Activated CD4-positive, alpha-beta T cell treated with anti-CD3 and anti-CD28 coated beads, Interleukin-2, amount 50 U/mL, for 4 hours (primary cell): ENCODE results near the gene CHEK1.
"Not testable (repeated sequence)": the region's sequence is repeated elsewhere in the genome, so short reads cannot be mapped to it uniquely, and the experiment has no call there.

Experiments used
- DNase-seq, 2 experiments: peaks; one replicate each; pipeline ENCODE4 v3.0.0-alpha.2; 2020

CHEK1 gene

DNA sequence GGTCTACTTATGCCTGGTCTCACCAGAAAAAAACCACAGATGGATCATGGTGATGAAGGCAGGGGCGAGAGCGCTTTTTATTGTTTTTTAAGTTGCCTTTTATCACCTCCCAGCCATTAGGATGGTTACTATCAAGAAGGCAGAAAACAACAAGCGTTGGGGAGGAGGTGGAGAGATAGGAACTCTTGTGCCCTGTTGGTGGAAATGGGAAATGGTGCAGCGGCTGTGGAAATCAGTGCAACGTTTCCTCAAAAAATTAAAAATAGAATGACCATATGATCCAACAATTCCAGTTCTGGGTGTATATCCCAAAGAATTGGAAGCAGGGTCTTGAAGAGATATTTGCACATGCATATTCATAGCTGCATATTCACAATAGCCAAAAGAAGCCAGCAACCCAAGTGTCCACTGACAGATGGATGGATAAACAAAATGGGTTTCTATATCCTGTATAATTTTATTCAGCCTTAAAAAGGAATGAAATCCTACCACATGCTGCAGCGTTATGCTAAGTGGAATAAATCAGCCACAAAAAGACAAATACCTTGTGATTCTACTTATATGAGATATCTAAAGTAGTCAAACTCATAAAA lies 76.2 kb downstream of the CHEK1 start:
- DNase-seq: no peak

DNA sequence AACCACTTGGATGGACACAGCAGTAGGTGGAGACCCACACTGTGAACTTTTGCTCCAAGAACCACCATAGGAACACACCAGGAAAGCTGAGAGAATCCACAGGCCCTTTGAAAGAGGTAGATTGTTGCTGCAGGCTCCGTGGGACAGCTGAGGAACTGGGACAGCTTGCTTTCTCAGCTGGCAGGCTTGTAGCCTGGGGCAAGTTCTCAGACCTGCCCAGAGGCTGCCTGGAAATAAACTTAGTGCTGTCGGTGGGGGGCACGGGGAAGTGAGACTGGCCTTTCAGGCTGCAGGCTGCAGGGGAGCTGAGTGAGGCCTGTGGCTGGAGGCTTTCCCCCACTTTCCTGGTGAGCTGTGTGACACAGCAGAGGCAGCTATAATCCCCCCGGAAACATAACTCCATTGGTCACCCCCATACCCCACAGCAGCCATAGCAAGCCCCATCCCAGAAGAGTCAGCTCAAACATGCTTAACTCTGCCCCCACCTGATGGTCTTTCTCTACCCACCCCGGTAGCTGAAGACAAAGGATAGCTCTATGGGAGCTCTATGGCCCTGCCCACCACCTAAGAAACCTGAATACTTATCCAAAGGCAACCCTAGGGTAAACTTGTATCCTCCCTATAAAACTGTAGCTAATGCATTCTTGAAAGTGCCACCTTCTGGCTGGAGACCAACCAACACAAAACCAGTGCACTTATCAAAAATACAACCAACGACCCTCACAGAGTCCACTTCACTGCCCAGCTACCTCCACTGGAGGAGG lies 77.1 kb downstream of the CHEK1 start:
- no peak for DNase-seq

DNA sequence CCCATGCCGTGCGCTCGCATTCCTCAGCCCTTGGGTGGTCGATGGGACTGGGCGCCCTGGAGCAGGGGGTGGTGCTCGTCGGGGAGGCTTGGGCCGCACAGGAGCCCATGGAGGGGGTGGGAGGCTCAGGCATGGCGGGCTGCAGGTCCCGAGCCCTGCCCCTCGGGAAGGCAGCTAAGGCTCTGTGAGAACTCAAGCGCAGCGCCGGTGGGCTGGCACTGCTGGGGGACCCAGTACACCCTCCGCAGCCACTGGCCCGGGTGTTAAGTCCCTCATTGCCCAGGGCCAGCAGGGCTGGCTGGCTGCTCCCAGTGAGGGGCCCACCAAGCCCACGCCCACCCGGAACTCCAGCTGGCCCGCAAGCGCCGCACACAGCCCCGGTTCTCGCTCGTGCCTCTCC lies 79.7 kb downstream of the CHEK1 start:
- DNase-seq: not testable (repeated sequence)

DNA sequence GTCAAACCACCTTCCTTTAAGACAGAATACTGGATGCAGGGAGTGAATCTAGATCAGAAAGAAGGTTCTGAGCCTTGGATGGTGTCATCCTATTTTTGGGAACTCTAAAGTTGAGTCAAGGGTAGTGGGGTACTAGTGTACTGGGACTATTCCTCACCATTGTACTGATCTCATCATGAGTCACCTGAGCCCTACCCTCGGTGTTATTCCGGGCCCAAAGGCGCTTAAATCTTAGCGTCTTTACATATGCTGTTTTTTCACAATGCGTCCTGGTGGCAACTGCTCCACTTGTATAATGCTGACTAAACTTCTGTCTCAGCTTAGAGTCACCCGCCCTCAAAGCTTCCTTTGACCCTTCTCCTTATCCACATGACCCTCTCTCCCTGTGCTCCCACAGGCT lies 95.8 kb downstream of the CHEK1 start:
- DNase-seq: no peak

DNA sequence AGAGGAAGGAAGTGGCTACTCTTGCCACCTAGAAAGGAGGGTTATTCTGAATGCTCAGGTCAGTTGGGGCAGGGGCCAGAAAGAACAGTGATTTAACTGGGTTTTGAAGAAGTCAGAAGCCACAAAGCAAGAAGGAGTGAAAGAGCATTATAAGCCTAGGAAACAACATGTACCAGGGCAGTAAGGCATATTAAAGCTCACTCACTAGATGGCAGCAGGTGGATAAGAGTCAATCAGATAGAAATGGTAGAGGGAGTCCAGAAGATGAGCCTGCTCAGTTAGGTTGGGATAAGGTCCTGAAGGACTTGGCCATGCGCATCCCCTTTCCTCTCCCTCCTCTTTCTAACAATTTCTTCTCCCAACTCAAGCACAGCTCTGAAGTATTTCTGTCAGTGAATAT lies 99.2 kb downstream of the CHEK1 start:
- no peak for DNase-seq
